H9 (cell line): ENCODE data around the gene CNGB1. TPM values are rescaled to one million over a fixed set of nuclear protein-coding genes. Genes with fewer than 3 reads are reported as not detected.

Experiments used
- DNase-seq: peaks from one replicate; pipeline ENCODE4 v3.0.0-alpha.2; 2017
- H2AFZ ChIP-seq: one replicate; pipeline ENCODE4 v1.6.1; 2013; ENCODE audit warnings: mild to moderate bottlenecking, low read length, control low read depth, moderate library complexity
- H2AK5ac ChIP-seq: 2 replicates; pipeline ENCODE4 v1.6.1; 2013; ENCODE audit warnings: low read length, control low read depth, mixed read lengths; ENCODE audit not compliant: insufficient read length
- H2BK120ac ChIP-seq: one replicate; pipeline ENCODE4 v1.6.1; 2013; ENCODE audit warnings: low read depth, mild to moderate bottlenecking, low read length, control low read depth, inconsistent platforms; ENCODE audit not compliant: poor library complexity, severe bottlenecking
- H2BK12ac ChIP-seq: 2 replicates; pipeline ENCODE4 v1.6.1; 2013; ENCODE audit warnings: low read length, control low read depth, mixed read lengths, low read depth; ENCODE audit not compliant: insufficient read length
- H2BK15ac ChIP-seq: 2 replicates; pipeline ENCODE4 v1.6.1; 2013; ENCODE audit warnings: low read depth, low read length, control low read depth
- H2BK20ac ChIP-seq: one replicate; pipeline ENCODE4 v1.6.1; 2013; ENCODE audit warnings: low read depth, mild to moderate bottlenecking, low read length, control low read depth, inconsistent platforms; ENCODE audit not compliant: poor library complexity, severe bottlenecking
- H2BK5ac ChIP-seq: 2 replicates; pipeline ENCODE4 v1.6.1; 2013; ENCODE audit warnings: low read length, control low read depth, mixed read lengths; ENCODE audit not compliant: insufficient read length
- H3K14ac ChIP-seq: 2 replicates; pipeline ENCODE4 v1.6.1; 2013; ENCODE audit warnings: low read length, control low read depth; ENCODE audit not compliant: insufficient read depth
- H3K18ac ChIP-seq: 2 replicates; pipeline ENCODE4 v1.6.1; 2013; ENCODE audit warnings: low read depth, mild to moderate bottlenecking, mixed read lengths, low read length, control low read depth; ENCODE audit not compliant: insufficient read length
- H3K23ac ChIP-seq: 2 replicates; pipeline ENCODE4 v1.6.1; 2013; ENCODE audit warnings: low read length, control low read depth, mixed read lengths, low read depth; ENCODE audit not compliant: insufficient read length
- H3K23me2 ChIP-seq: 2 replicates; pipeline ENCODE4 v1.6.1; 2013; ENCODE audit warnings: low read depth, mild to moderate bottlenecking, mixed read lengths, low read length, control low read depth; ENCODE audit not compliant: insufficient read length, poor library complexity, severe bottlenecking
- H3K27ac ChIP-seq: 2 replicates; pipeline ENCODE4 v1.5.1; 2013; ENCODE audit warnings: low read length, control low read depth, mixed read lengths, low read depth; ENCODE audit not compliant: insufficient read length
- H3K27me3 ChIP-seq: 2 replicates; pipeline ENCODE4 v1.6.1; 2013; ENCODE audit warnings: low read length, control low read depth, inconsistent platforms; ENCODE audit not compliant: insufficient read depth
- H3K4ac ChIP-seq: 2 replicates; pipeline ENCODE4 v1.6.1; 2013; ENCODE audit warnings: low read depth, mild to moderate bottlenecking, control low read depth, inconsistent platforms, low read length, moderate library complexity
- H3K4me1 ChIP-seq: 2 replicates; pipeline ENCODE4 v1.6.1; 2013; ENCODE audit warnings: low read length, control low read depth, inconsistent platforms; ENCODE audit not compliant: insufficient read depth
- H3K4me2 ChIP-seq: 2 replicates; pipeline ENCODE4 v1.6.1; 2013; ENCODE audit warnings: low read length, control low read depth, mixed read lengths; ENCODE audit not compliant: insufficient read length, insufficient read depth
- H3K56ac ChIP-seq: 2 replicates; pipeline ENCODE4 v1.6.1; 2013; ENCODE audit warnings: low read depth, mild to moderate bottlenecking, mixed read lengths, low read length, control low read depth; ENCODE audit not compliant: insufficient read length
- H3K79me1 ChIP-seq: 2 replicates; pipeline ENCODE4 v1.6.1; 2013; ENCODE audit warnings: low read depth, mild to moderate bottlenecking, moderate library complexity, low read length, control low read depth, inconsistent platforms; ENCODE audit not compliant: insufficient read depth, poor library complexity, severe bottlenecking
- H3K79me2 ChIP-seq: 2 replicates; pipeline ENCODE4 v1.6.1; 2013; ENCODE audit warnings: low read length, control low read depth, inconsistent platforms; ENCODE audit not compliant: insufficient read depth
- H3K9ac ChIP-seq: 2 replicates; pipeline ENCODE4 v1.6.1; 2013; ENCODE audit warnings: low read length, control low read depth, mixed read lengths; ENCODE audit not compliant: insufficient read length; ENCODE audit errors: extremely low read depth
- H3K9me3 ChIP-seq: one replicate; pipeline ENCODE4 v1.6.1; 2013; ENCODE audit warnings: low read depth, low read length, inconsistent platforms; ENCODE audit not compliant: control insufficient read depth
- H3T11ph ChIP-seq: one replicate; pipeline ENCODE4 v1.6.1; 2013; ENCODE audit warnings: mild to moderate bottlenecking, low read length, control low read depth, inconsistent platforms
- H4K20me1 ChIP-seq: one replicate; pipeline ENCODE4 v1.6.1; 2013; ENCODE audit not compliant: control insufficient read depth, insufficient read length, insufficient read depth
- H4K5ac ChIP-seq: 2 replicates; pipeline ENCODE4 v1.6.1; 2013; ENCODE audit warnings: low read depth, mild to moderate bottlenecking, mixed read lengths, low read length, control low read depth; ENCODE audit not compliant: insufficient read length
- H4K8ac ChIP-seq: replicated peaks from 2 replicates; pipeline ENCODE4 v1.6.1; 2013; ENCODE audit warnings: low read length, control low read depth, mixed read lengths, low read depth; ENCODE audit not compliant: insufficient read length
- H4K91ac ChIP-seq: 2 replicates; pipeline ENCODE4 v1.6.1; 2013; ENCODE audit warnings: low read depth, mild to moderate bottlenecking, moderate library complexity, mixed read lengths, low read length, control low read depth; ENCODE audit not compliant: insufficient read length
- H3K27ac Mint-ChIP-seq, 3 experiments: 2 replicates in 2 of 3; 3 replicates in 1 of 3; pipeline ENCODE4 v1.8.0; 2020 to 2021; ENCODE audit warnings: mixed read lengths in 3 of 3, mild to moderate bottlenecking in 1 of 3, moderate library complexity in 1 of 3
- H3K27me3 Mint-ChIP-seq: 2 replicates; pipeline ENCODE4 v1.8.0; 2021; ENCODE audit warnings: low read depth, mild to moderate bottlenecking, moderate library complexity, mixed read lengths
- H3K36me3 Mint-ChIP-seq, 3 experiments: 2 replicates in 2 of 3; 3 replicates in 1 of 3; pipeline ENCODE4 v1.8.0; 2020 to 2021; ENCODE audit warnings: low read depth in 3 of 3, mixed read lengths in 3 of 3; ENCODE audit not compliant: insufficient read depth in 1 of 3
- H3K4me1 Mint-ChIP-seq, 2 experiments: 2 replicates each; pipeline ENCODE4 v1.8.0; 2020; ENCODE audit warnings: mixed read lengths in 2 of 2
- H3K4me3 Mint-ChIP-seq, 2 experiments: 2 replicates in 1 of 2; 3 replicates in 1 of 2; pipeline ENCODE4 v1.8.0; 2020 to 2021; ENCODE audit warnings: mild to moderate bottlenecking in 2 of 2, mixed read lengths in 2 of 2, moderate library complexity in 1 of 2
- H3K9me3 Mint-ChIP-seq, 2 experiments: 2 replicates in 1 of 2; 3 replicates in 1 of 2; pipeline ENCODE4 v1.8.0; 2020; ENCODE audit warnings: mild to moderate bottlenecking in 2 of 2, mixed read lengths in 2 of 2, moderate library complexity in 1 of 2
- CTCF ChIP-seq: fragments of 200-600 bp; sonication (generic); conservative IDR thresholded peaks from 3 replicates; pipeline ENCODE4 v1.8.0; 2021; ENCODE audit warnings: antibody characterized with exemption, mild to moderate bottlenecking
- WGBS: extraction: QIAGEN DNeasy Blood & Tissue Kit; methylation state at CpG from one replicate; pipeline ENCODE4 v1.1.7; 2013; ENCODE audit warnings: missing lambda C conversion rate, low lambda C conversion rate, mixed read lengths; ENCODE audit not compliant: insufficient read length; ENCODE audit errors: extremely low coverage; 5-methylcytosine and 5-hydroxymethylcytosine counted together
- total RNA-seq: library from RNA; stranded (reverse); gene quantifications from 2 replicates; pipeline ENCODE4 v1.2.1, GENCODE V29; 2021

CNGB1 gene
- total RNA-seq, 1 experiment from 2014 or later = not detected

DNA sequence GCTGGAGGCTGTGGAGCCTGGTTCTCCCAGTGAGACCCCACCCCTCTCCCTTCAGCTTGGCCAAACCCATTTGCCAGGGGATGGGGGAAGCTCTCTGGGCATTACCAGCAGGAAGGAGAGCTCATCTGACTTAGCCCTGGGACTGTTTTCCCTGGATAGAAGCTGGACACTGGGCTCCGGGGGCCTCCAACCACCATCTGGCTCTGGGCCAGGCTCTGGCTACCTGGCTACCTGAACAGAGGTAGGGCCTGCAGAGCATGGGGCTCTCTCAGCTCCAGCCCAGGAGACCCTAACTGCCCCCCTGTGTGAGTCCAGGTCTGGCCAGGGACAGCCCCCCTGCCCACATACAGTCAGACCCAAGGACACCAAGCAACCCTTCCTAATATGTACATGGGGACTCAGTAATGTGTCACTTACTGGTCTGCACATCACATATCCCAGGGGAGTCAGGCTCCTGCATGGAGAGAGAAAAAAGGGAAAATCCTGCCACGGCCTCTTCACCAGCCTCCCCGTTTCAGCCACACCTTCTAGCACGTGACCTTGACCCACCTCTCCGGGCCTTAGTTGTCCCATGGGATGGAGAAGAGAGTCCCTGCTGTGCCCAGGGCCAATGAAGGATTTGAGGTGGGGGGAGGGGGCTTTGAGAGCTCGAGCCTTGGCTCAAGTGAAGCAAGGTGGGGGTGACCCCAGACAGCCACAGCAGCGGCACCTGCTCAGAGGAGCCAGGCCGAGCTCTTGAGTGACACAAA, 13.8 kb downstream of the CNGB1 start:
- Histone ChIP-seq H3T11ph (no peak overlapping the region), H3K27me3 (no peaks in the 10 kb centered on the region), H4K91ac (no peak overlapping the region), H4K20me1 (no peaks in the 10 kb centered on the region), H3K23me2 (no peaks in the 10 kb centered on the region), H3K23ac (no peak overlapping the region), H3K9me3 (no peaks in the 10 kb centered on the region), H3K56ac (no peak overlapping the region), H3K27ac (no peak overlapping the region), H3K18ac (no peak overlapping the region), H3K79me2 (no peaks in the 10 kb centered on the region), H2BK120ac (no peak overlapping the region), H3K79me1 (no peaks in the 10 kb centered on the region), H3K4ac (no peak overlapping the region), H2BK20ac (no peak overlapping the region), H2BK12ac (no peak overlapping the region), H4K5ac (no peak overlapping the region), H2AFZ (no peak overlapping the region), H2AK5ac (no peak overlapping the region), H3K4me2 (no peak overlapping the region), H2BK5ac (no peak overlapping the region), H3K14ac (no peak overlapping the region; the same call in 1 of the 2 replicates), H2BK15ac (no peak overlapping the region), H3K4me1 (no peaks in the 10 kb centered on the region), H4K8ac (no peak overlapping the region), H3K9ac (no peak overlapping the region)
- H3K27me3 Mint-ChIP-seq = no peaks in the 10 kb centered on the region; the same call in 1 of the 2 replicates
- H3K36me3 Mint-ChIP-seq = no peaks in the 10 kb centered on the region
- no CpG with 5 or more reads among the region's 8 CpGs for WGBS
- no peak for TF ChIP-seq CTCF
- DNase-seq = no peak
- no peaks in the 10 kb centered on the region for H3K9me3 Mint-ChIP-seq
- H3K4me3 Mint-ChIP-seq = no peak overlapping the region
- peaks cover 16 to 29% of the 10 kb centered on the region in 2 experiments; a peak in 3 of 4 replicates for H3K4me1 Mint-ChIP-seq
- H3K27ac Mint-ChIP-seq = no peak overlapping the region
